ENCODE data around the gene TMEM214.
A peak's percentile ranks its signal among the peaks of the same experiment; 100 is the strongest.
"Not testable (repeated sequence)": the region's sequence is repeated elsewhere in the genome, so short reads cannot be mapped to it uniquely, and the experiment has no call there.

Gene TMEM214

DNA sequence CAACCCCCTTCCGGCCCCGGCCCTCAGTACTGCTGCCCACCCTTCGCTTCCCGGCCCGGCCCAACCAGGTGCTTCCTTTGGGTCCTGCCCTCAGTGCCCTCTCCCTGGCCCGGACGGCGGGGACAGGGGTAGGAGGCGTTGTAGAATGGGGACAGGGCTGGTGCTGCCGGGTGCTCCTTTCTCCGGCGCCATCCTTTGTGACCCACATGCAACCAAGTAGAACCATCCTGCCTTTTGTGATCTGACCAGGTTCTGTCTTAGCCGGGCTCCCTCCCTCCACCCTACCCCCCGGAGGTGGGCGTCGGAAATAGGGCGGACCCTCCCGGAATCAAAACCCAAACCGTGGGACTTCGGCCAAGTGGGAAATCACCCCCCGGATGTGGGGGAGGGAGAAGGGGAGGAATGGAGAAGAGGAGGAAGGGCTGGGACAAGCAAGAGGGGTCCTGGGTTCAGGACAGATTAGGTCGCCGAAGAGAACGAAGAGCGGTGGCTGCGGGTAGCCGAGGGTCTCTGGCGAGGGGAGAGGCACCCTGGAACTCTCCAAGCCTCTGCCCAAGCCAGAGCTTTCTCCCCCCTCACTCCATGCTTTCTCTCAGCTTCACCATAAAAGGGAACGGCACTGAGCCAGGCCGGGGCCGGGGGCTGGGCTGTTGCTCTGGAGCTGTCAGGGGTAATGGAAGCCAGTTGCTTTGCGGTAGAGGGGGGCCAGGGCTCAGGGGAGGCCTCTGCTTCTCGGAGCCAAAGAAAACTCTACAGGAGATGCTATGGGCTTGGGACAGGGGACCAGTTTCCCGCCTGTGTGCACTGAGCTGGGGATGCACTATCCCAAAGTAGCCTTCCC, 39.4 kb downstream of the TMEM214 start:
- DNase-seq, result peak; percentile 35

- DNase-seq, result no peak
These were observed 40.2 kb downstream of the TMEM214 start for GRCh38 chr2:27072920-27073319.

- no peak for DNase-seq
These were observed 41.0 kb downstream of the TMEM214 start for GRCh38 chr2:27073782-27074181.

DNA sequence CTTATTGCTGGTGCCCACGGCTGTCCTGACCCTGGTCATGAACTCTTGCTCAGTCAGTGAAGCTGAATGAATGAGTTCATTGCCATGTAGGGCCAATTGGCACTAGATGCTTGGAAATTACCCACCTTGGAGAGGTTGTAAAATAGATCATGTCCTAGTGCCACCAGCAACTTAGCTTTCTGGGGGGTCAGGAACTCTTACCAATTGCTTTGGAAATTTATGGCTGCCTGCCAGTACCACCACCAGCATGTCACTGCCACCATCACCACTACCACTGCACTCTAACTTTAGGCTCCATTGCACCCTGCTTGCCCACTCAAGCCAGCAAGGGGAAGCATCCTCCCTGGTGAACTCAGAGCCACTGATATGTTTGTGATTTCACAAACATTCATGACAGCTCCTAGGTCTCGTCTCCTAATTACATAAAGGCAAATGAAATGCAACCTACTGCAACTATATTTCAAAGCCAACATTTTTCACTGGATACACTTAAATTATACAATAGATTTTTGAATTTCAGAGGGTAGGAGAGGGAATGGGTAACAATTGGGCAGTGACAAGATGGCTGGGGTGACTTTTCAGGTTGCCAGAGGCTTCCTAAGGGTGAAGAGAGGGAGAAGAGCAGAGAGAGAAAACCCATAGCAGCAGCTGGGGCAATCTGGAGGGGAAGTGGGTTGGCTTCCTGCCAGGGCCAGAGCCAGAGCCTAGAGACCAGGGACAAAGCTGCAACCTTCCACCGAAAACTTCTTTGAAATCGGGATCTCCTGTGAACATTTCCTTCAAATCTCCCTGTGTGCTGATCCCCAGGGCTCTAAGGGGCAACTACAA, 42.2 kb downstream of the TMEM214 start:
- peak; percentile 64 for DNase-seq

DNA sequence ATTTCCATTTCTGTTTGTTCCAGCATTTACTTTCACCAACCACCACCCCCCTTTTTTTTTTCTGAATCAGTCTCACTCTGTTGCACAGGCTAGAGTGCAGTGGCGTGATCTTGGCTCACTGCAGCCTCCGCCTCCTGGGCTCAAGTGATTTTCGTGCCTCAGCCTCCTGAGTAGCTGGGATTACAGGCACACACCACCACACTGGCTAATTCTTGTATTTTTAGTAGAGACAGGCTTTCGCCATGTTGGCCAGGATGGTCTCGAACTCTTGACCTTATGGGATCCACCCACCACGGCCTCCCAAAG, 42.8 kb downstream of the TMEM214 start:
- not testable (repeated sequence) for DNase-seq

DNA sequence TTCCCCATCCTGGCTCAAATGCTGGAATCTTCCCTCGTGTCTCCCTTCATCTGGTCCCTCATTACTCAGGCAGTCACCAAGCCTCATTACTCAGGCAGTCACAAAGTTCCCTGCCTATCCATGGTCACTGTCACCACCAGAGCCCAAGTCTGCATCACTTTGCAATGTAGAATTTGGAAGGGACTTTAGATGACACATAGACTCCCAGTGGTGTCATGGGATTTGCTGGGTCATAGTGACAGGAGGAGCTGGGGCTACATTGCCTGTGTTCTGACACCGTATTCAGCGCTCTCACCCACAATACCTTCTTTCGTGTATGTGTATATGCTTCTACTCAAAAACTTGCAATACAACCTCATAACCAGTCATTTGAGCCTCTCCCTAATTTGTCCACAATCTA, 43.6 kb downstream of the TMEM214 start:
- no peak for DNase-seq

DNA sequence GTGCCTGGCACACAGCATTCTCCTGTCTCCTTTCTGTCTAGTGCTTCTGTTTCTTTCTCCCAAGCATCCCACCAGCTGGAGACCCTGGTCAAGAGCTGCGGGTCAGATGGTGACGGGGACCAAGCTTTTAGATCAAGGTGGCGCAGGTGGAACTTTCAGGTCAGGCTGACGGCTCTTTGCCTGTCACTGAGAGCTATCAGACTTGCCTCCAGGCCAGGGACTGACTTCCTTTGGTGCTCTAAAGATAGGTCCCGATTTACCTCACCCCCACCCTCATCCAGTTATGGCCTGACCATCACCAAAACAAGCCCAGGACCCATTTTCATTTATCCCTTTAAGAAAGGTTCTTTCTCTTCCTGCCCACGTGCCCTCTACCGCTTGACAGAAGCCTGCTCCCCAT, 44.5 kb downstream of the TMEM214 start:
- no peak for DNase-seq

GRCh38 chr2:27078267-27079194, 45.8 kb downstream of the TMEM214 start, which contains the start of gene EMILIN1:
Gene EMILIN1 (plus strand): TSS chr2:27078615. CDS start chr2:27079066, 451 bp downstream.
- DNase-seq, result no peak

DNA sequence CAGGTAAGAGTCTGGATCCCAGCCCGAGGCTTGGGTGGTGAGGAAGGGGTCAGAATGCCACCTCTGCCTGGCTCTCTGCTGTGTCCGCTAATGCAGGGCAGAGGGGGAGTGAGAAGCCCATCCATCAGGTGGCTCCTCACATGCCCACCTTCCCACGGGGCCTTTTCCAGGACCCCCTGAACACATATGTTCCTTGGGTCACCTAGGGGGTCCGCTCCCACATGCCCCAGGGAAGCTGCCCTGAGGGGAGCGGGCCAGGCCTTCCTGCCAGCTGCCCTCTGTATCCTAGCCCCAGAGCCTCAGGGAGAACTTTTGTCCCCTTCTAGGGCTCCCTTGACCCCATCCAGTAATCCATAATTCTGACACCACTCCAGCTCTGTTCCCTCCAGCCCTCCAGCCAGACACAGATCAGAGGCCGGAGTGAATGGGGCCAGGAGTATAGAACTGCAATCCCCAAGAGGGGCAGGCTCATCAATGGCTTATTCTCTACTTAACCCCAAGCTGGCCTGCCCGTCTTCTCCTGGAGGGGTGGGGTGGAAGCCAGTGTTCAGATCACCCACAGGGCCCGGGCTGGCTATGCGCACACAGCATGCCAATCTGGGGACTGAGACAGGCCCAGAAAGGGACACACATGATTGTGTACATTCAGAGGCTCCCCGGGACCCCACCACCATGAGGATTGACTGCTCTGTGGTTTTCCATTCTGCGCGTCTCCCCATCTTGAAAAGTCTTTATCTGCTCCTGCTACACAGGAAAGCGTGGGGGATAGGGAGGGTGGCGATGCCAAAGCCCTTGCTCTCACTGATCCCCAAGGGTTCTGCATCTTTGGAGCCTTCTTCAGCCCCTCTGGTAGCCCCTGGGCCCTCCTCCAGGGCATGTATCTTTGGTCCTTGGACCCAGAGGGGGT, 46.7 kb downstream of the TMEM214 start:
- no peak for DNase-seq

- no peak for DNase-seq
These were observed 47.3 kb downstream of the TMEM214 start for GRCh38 chr2:27080140-27080469.

GRCh38 chr2:27080603-27080936, 47.8 kb downstream of the TMEM214 start:
- no peak for DNase-seq

- no peak for DNase-seq
These were observed 49.4 kb downstream of the TMEM214 start for GRCh38 chr2:27081984-27082772.

- no peak for DNase-seq
These were observed 50.1 kb downstream of the TMEM214 start for GRCh38 chr2:27082773-27083409.

- DNase-seq, result no peak
These were observed 50.9 kb downstream of the TMEM214 start for GRCh38 chr2:27083410-27084296.

- no peak for DNase-seq
These were observed 51.7 kb downstream of the TMEM214 start for GRCh38 chr2:27084297-27085061.

DNA sequence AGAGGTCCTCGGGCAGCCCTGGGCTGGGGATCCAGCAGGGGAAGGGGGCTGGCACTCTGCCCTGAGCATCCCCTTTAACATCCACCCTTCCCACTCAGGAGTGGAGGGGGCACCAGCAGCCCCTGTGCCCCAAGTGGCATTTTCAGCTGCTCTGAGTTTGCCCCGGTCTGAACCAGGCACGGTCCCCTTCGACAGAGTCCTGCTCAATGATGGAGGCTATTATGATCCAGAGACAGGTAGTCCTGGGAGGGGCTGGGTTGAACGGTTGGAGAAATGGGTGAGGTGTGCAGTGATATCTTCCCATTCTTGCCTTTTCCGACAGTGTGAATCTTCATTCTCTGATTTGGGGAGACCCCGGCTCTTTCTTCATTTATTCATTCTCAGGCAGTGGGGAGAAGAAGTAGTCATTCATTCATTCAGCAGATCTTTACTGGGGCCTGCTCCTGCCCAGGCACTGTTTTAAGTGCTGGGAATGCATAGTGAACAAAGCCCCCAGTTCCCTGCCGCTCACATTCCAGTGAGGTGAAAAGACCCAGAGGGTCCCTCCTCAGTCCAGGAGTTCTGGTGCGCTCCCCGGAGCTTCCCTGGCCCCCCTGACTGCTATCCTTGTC, 52.4 kb downstream of the TMEM214 start:
- DNase-seq, result no peak

DNA sequence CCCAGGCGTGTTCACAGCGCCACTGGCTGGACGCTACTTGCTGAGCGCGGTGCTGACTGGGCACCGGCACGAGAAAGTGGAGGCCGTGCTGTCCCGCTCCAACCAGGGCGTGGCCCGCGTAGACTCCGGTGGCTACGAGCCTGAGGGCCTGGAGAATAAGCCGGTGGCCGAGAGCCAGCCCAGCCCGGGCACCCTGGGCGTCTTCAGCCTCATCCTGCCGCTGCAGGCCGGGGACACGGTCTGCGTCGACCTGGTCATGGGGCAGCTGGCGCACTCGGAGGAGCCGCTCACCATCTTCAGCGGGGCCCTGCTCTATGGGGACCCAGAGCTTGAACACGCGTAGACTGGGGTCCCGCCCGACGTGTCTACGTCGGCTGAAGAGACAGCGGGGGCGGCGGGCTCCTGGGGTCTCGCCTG, 52.9 kb downstream of the TMEM214 start:
- DNase-seq, result peak; percentile 35

- DNase-seq, result peak; percentile 98
These were observed 53.4 kb downstream of the TMEM214 start for GRCh38 chr2:27086090-27086723.
